Activated naive CD8-positive, alpha-beta T cell treated with anti-CD3 and anti-CD28 coated beads, Interleukin-2, amount 50 U/mL, for 24 hours (primary cell): ENCODE results near the gene DAPL1.
"Not testable (repeated sequence)": the region's sequence is repeated elsewhere in the genome, so short reads cannot be mapped to it uniquely, and the experiment has no call there.

Experiments used
- ATAC-seq: fragments of 150-1000 bp; cut with Tn5 transposase; one replicate; pipeline ENCODE4 v1.10.0; 2021
- DNase-seq: peaks from one replicate; pipeline ENCODE4 v3.0.0; 2021
- H3K27ac Mint-ChIP-seq: one replicate; pipeline ENCODE4 v1.8.0; 2021; ENCODE audit warnings: mild to moderate bottlenecking, mixed read lengths
- H3K27me3 Mint-ChIP-seq: one replicate; pipeline ENCODE4 v1.8.0; 2021; ENCODE audit warnings: mixed read lengths
- H3K36me3 Mint-ChIP-seq: one replicate; pipeline ENCODE4 v1.8.0; 2021; ENCODE audit warnings: low read depth, mixed read lengths
- H3K4me1 Mint-ChIP-seq: one replicate; pipeline ENCODE4 v1.8.0; 2021; ENCODE audit warnings: mixed read lengths
- H3K4me3 Mint-ChIP-seq: one replicate; pipeline ENCODE4 v1.8.0; 2021; ENCODE audit warnings: mild to moderate bottlenecking, moderate library complexity, mixed read lengths
- H3K9me3 Mint-ChIP-seq: one replicate; pipeline ENCODE4 v1.8.0; 2021; ENCODE audit warnings: mixed read lengths

DAPL1 gene

GRCh38 chr2:158823486-158824237 is 28.5 kb downstream of the DAPL1 start:
- H3K9me3 Mint-ChIP-seq: no peaks in the 10 kb centered on the region
- H3K4me3 Mint-ChIP-seq: no peak overlapping the region
- DNase-seq (no peak), ATAC-seq (no peak)
- H3K27me3 Mint-ChIP-seq: peaks cover 11% of the 10 kb centered on the region
- no peak overlapping the region for H3K27ac Mint-ChIP-seq
- no peaks in the 10 kb centered on the region for H3K4me1 Mint-ChIP-seq
- H3K36me3 Mint-ChIP-seq: no peaks in the 10 kb centered on the region

- Mint-ChIP-seq H3K4me1 (no peaks in the 10 kb centered on the region), H3K36me3 (no peaks in the 10 kb centered on the region), H3K9me3 (no peaks in the 10 kb centered on the region), H3K27me3 (peaks cover 8% of the 10 kb centered on the region), H3K4me3 (no peak overlapping the region), H3K27ac (no peak overlapping the region)
- ATAC-seq: no peak
- DNase-seq: no peak
Observed at GRCh38 chr2:158825021-158825420, 29.9 kb downstream of the DAPL1 start.

GRCh38 chr2:158826965-158827364 is 31.8 kb downstream of the DAPL1 start:
- Mint-ChIP-seq H3K36me3 (no peaks in the 10 kb centered on the region), H3K4me1 (no peaks in the 10 kb centered on the region), H3K9me3 (no peaks in the 10 kb centered on the region), H3K27ac (no peak overlapping the region), H3K27me3 (peaks cover 8% of the 10 kb centered on the region), H3K4me3 (no peak overlapping the region)
- ATAC-seq (no peak), DNase-seq (no peak)

GRCh38 chr2:158828378-158829164 is 33.5 kb downstream of the DAPL1 start:
- no peaks in the 10 kb centered on the region for H3K9me3 Mint-ChIP-seq
- no peaks in the 10 kb centered on the region for H3K4me1 Mint-ChIP-seq
- peaks cover 8% of the 10 kb centered on the region for H3K27me3 Mint-ChIP-seq
- H3K36me3 Mint-ChIP-seq: no peaks in the 10 kb centered on the region
- ATAC-seq (no peak), DNase-seq (no peak)
- H3K27ac Mint-ChIP-seq: no peak overlapping the region
- H3K4me3 Mint-ChIP-seq: no peak overlapping the region

GRCh38 chr2:158829167-158829566 is 34.0 kb downstream of the DAPL1 start:
- no peaks in the 10 kb centered on the region for H3K36me3 Mint-ChIP-seq
- H3K4me1 Mint-ChIP-seq: no peaks in the 10 kb centered on the region
- peaks cover 6% of the 10 kb centered on the region for H3K27me3 Mint-ChIP-seq
- no peak overlapping the region for H3K4me3 Mint-ChIP-seq
- ATAC-seq (no peak), DNase-seq (no peak)
- H3K9me3 Mint-ChIP-seq: no peaks in the 10 kb centered on the region
- no peak overlapping the region for H3K27ac Mint-ChIP-seq

GRCh38 chr2:158830201-158830600 is 35.1 kb downstream of the DAPL1 start:
- Mint-ChIP-seq H3K27ac (no peak overlapping the region), H3K27me3 (peaks cover 3% of the 10 kb centered on the region), H3K4me1 (no peaks in the 10 kb centered on the region), H3K4me3 (no peak overlapping the region), H3K9me3 (no peaks in the 10 kb centered on the region), H3K36me3 (no peaks in the 10 kb centered on the region)
- ATAC-seq (no peak), DNase-seq (no peak)

GRCh38 chr2:158835431-158835830 is 40.3 kb downstream of the DAPL1 start:
- no peaks in the 10 kb centered on the region for H3K4me1 Mint-ChIP-seq
- DNase-seq (no peak), ATAC-seq (no peak)
- H3K27me3 Mint-ChIP-seq: no peaks in the 10 kb centered on the region
- no peaks in the 10 kb centered on the region for H3K36me3 Mint-ChIP-seq
- no peaks in the 10 kb centered on the region for H3K9me3 Mint-ChIP-seq
- H3K4me3 Mint-ChIP-seq: no peak overlapping the region
- H3K27ac Mint-ChIP-seq: no peak overlapping the region

- H3K36me3 Mint-ChIP-seq: no peaks in the 10 kb centered on the region
- H3K9me3 Mint-ChIP-seq: no peaks in the 10 kb centered on the region
- H3K27ac Mint-ChIP-seq: no peak overlapping the region
- H3K4me3 Mint-ChIP-seq: no peak overlapping the region
- DNase-seq: no peak
- H3K4me1 Mint-ChIP-seq: no peaks in the 10 kb centered on the region
- H3K27me3 Mint-ChIP-seq: peaks cover 4% of the 10 kb centered on the region
- ATAC-seq: peak; percentile 20
Observed at GRCh38 chr2:158837645-158838044, 42.5 kb downstream of the DAPL1 start.

GRCh38 chr2:158841850-158842249 is 46.7 kb downstream of the DAPL1 start:
- no peak for DNase-seq
- H3K9me3 Mint-ChIP-seq: no peaks in the 10 kb centered on the region
- no peaks in the 10 kb centered on the region for H3K4me1 Mint-ChIP-seq
- H3K4me3 Mint-ChIP-seq: no peak overlapping the region
- ATAC-seq: no peak
- no peaks in the 10 kb centered on the region for H3K36me3 Mint-ChIP-seq
- no peak overlapping the region for H3K27ac Mint-ChIP-seq
- peaks cover 8% of the 10 kb centered on the region for H3K27me3 Mint-ChIP-seq

GRCh38 chr2:158845444-158845843 is 50.3 kb downstream of the DAPL1 start:
- H3K27ac Mint-ChIP-seq: no peak overlapping the region

GRCh38 chr2:158845859-158846258 is 50.7 kb downstream of the DAPL1 start:
- Mint-ChIP-seq H3K4me3 (no peak overlapping the region), H3K36me3 (no peaks in the 10 kb centered on the region), H3K9me3 (no peaks in the 10 kb centered on the region), H3K27ac (no peak overlapping the region), H3K27me3 (peaks cover 5% of the 10 kb centered on the region), H3K4me1 (no peaks in the 10 kb centered on the region)
- DNase-seq: no peak
- ATAC-seq: no peak

More at GRCh38 chr2:158845444-158845843, 50.3 kb downstream of the DAPL1 start:
- ATAC-seq: no peak
- no peak for DNase-seq
- H3K9me3 Mint-ChIP-seq: no peaks in the 10 kb centered on the region
- no peak overlapping the region for H3K4me3 Mint-ChIP-seq
- H3K4me1 Mint-ChIP-seq: no peaks in the 10 kb centered on the region
- no peaks in the 10 kb centered on the region for H3K36me3 Mint-ChIP-seq
- H3K27me3 Mint-ChIP-seq: peaks cover 8% of the 10 kb centered on the region

GRCh38 chr2:158847526-158847925 is 52.4 kb downstream of the DAPL1 start:
- H3K4me1 Mint-ChIP-seq, H3K4me3 Mint-ChIP-seq, ATAC-seq: not testable (repeated sequence)

GRCh38 chr2:158848031-158848970 is 53.2 kb downstream of the DAPL1 start:
- H3K27me3 Mint-ChIP-seq, ATAC-seq, H3K4me3 Mint-ChIP-seq, H3K36me3 Mint-ChIP-seq, H3K4me1 Mint-ChIP-seq, H3K27ac Mint-ChIP-seq, H3K9me3 Mint-ChIP-seq, DNase-seq: not testable (repeated sequence)

More at GRCh38 chr2:158847526-158847925, 52.4 kb downstream of the DAPL1 start:
- not testable (repeated sequence) for DNase-seq, H3K36me3 Mint-ChIP-seq, H3K27me3 Mint-ChIP-seq, H3K27ac Mint-ChIP-seq, H3K9me3 Mint-ChIP-seq

- H3K4me3 Mint-ChIP-seq, H3K4me1 Mint-ChIP-seq, H3K27ac Mint-ChIP-seq, H3K9me3 Mint-ChIP-seq, H3K27me3 Mint-ChIP-seq, H3K36me3 Mint-ChIP-seq, DNase-seq, ATAC-seq: not testable (repeated sequence)
Observed at GRCh38 chr2:158860179-158860578, 65.1 kb downstream of the DAPL1 start.
